PC-3 (cell line): ENCODE data around the gene GAA. TPM values are rescaled to one million over a fixed set of nuclear protein-coding genes. Genes with fewer than 3 reads are reported as not detected.

Source experiments
- ATAC-seq: fragments of 200-7000 bp; cut with Tn5 transposase; 2 replicates; pipeline ENCODE4 v1.9.1; 2020; ENCODE audit warnings: mild to moderate bottlenecking, moderate library complexity
- BruUV-seq: library from RNA; stranded (reverse); fragments of 400-500 nt; replicated peaks from 2 replicates; lab custom pipeline; 2021; lab: Mats Ljungman, UMichigan
- CTCF ChIA-PET: fragments of 300-600 bp; sonication (Branson Sonifier 250); formaldehyde crosslinking; loops from one replicate; lab custom pipeline; 2022; ENCODE audit warnings: antibody characterized with exemption; lab: Charles Lee
- POLR2A ChIA-PET: fragments of 300-600 bp; sonication (Branson Sonifier 250); formaldehyde crosslinking; loops from one replicate; lab custom pipeline; 2022; ENCODE audit warnings: antibody characterized with exemption; ENCODE audit not compliant: unreplicated experiment; lab: Charles Lee
- DNase-seq: peaks from one replicate; pipeline ENCODE4 v3.0.0-alpha.2; 2015
- H2AFZ ChIP-seq: fragments of 300-600 bp; sonication (generic); 2 replicates; pipeline ENCODE4 v1.6.0; 2016; ENCODE audit warnings: antibody characterized with exemption, low read length
- H3F3A ChIP-seq: fragments of 300-600 bp; sonication (generic); one replicate; pipeline ENCODE4 v1.6.0; 2017; ENCODE audit warnings: antibody characterized with exemption, low read length, control low read depth, mild to moderate bottlenecking; ENCODE audit not compliant: unreplicated experiment
- H3K27ac ChIP-seq: fragments of 300-600 bp; sonication (generic); 2 replicates; pipeline ENCODE4 v1.5.1; 2016; ENCODE audit warnings: mild to moderate bottlenecking, low read length
- H3K27me3 ChIP-seq: fragments of 300-600 bp; sonication (generic); 2 replicates; pipeline ENCODE4 v1.6.1; 2016; ENCODE audit warnings: low read length, mixed read lengths
- H3K36me3 ChIP-seq: fragments of 300-600 bp; sonication (generic); 2 replicates; pipeline ENCODE4 v1.6.1; 2016; ENCODE audit warnings: low read depth, mixed run types, low read length, mixed read lengths
- H3K4me1 ChIP-seq: fragments of 300-600 bp; sonication (generic); 2 replicates; pipeline ENCODE4 v1.5.1; 2016; ENCODE audit warnings: low read length; ENCODE audit not compliant: insufficient read depth
- H3K4me2 ChIP-seq: fragments of 300-600 bp; sonication (generic); 2 replicates; pipeline ENCODE4 v1.6.0; 2016; ENCODE audit warnings: low read length
- H3K4me3 ChIP-seq: fragments of 300-600 bp; sonication (generic); 2 replicates; pipeline ENCODE4 v1.5.1; 2016; ENCODE audit warnings: mild to moderate bottlenecking, low read length, mixed read lengths
- H3K79me2 ChIP-seq: fragments of 300-600 bp; sonication (generic); 2 replicates; pipeline ENCODE4 v1.6.1; 2017; ENCODE audit warnings: low read length, mixed read lengths
- H3K9ac ChIP-seq: fragments of 300-600 bp; sonication (generic); 2 replicates; pipeline ENCODE4 v1.6.0; 2016; ENCODE audit warnings: mild to moderate bottlenecking, low read length
- H3K9me2 ChIP-seq: fragments of 300-600 bp; sonication (generic); replicated peaks from 2 replicates; pipeline ENCODE4 v1.6.1; 2016; ENCODE audit warnings: mixed run types, low read length, mixed read lengths
- H3K9me3 ChIP-seq: fragments of 300-600 bp; sonication (generic); 2 replicates; pipeline ENCODE4 v1.6.1; 2016; ENCODE audit warnings: low read length, mixed read lengths
- H4K20me1 ChIP-seq: fragments of 300-600 bp; sonication (generic); 2 replicates; pipeline ENCODE4 v1.6.1; 2016; ENCODE audit warnings: low read length, mixed read lengths
- EZH2 ChIP-seq: fragments of 300-600 bp; sonication (generic); IDR thresholded peaks from one replicate; pipeline ENCODE4 v1.6.1; 2017; ENCODE audit warnings: antibody characterized with exemption, mild to moderate bottlenecking, low read length; ENCODE audit not compliant: unreplicated experiment
- EZH2phosphoT487 ChIP-seq: fragments of 300-600 bp; sonication (generic); IDR thresholded peaks from 2 replicates; pipeline ENCODE4 v1.6.1; 2018; ENCODE audit warnings: mild to moderate bottlenecking, antibody characterized with exemption, low read length, borderline replicate concordance
- intact Hi-C: fragments of 100-400 bp; cut with micrococcal nuclease; formaldehyde crosslinking; loops from 2 replicates; pipeline ENCODE4 v1.9.0; 2023
- total RNA-seq: library from RNA; depleted of rRNA; stranded (reverse); fragments of >200 nt; gene quantifications from 2 replicates; pipeline ENCODE4 v1.2.3, GENCODE V29; 2014
- TF ChIP-seq, protein P1 (sequence below): fragments of 300-600 bp; sonication (generic); conservative IDR thresholded peaks from 2 replicates; pipeline ENCODE4 v1.5.1; 2017; ENCODE audit warnings: antibody characterized with exemption, low read depth, mild to moderate bottlenecking, low read length

Gene GAA
- total RNA-seq, 1 experiment from 2014 or later: 76.2 TPM

- DNase-seq (no peak), ATAC-seq (no peak)
- H3K79me2 ChIP-seq: no peaks in the 10 kb centered on the region
- H3K4me2 ChIP-seq: no peak overlapping the region
- no peaks in the 10 kb centered on the region for H3K4me1 ChIP-seq
- H3K4me3 ChIP-seq: no peak overlapping the region
- BruUV-seq: no TSS peak
- H3K9ac ChIP-seq: no peak overlapping the region
- H3K36me3 ChIP-seq: no peaks in the 10 kb centered on the region
- POLR2A ChIA-PET: no interaction called here
- intact Hi-C loops: no loop called here
- H2AFZ ChIP-seq: no peak overlapping the region
- H3K9me2 ChIP-seq: no peaks in the 10 kb centered on the region
- CTCF ChIA-PET: no interaction called here
- H3K27ac ChIP-seq: no peak overlapping the region
- TF ChIP-seq, protein P1, sequence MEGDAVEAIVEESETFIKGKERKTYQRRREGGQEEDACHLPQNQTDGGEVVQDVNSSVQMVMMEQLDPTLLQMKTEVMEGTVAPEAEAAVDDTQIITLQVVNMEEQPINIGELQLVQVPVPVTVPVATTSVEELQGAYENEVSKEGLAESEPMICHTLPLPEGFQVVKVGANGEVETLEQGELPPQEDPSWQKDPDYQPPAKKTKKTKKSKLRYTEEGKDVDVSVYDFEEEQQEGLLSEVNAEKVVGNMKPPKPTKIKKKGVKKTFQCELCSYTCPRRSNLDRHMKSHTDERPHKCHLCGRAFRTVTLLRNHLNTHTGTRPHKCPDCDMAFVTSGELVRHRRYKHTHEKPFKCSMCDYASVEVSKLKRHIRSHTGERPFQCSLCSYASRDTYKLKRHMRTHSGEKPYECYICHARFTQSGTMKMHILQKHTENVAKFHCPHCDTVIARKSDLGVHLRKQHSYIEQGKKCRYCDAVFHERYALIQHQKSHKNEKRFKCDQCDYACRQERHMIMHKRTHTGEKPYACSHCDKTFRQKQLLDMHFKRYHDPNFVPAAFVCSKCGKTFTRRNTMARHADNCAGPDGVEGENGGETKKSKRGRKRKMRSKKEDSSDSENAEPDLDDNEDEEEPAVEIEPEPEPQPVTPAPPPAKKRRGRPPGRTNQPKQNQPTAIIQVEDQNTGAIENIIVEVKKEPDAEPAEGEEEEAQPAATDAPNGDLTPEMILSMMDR: no peak
- TF ChIP-seq EZH2phosphoT487 (no peak), EZH2 (no peak)
- H3K27me3 ChIP-seq: no peaks in the 10 kb centered on the region
- no peaks in the 10 kb centered on the region for H3F3A ChIP-seq
- no peaks in the 10 kb centered on the region for H4K20me1 ChIP-seq
- no peaks in the 10 kb centered on the region for H3K9me3 ChIP-seq
These were observed 62.8 kb downstream of the GAA start for GRCh38 chr17:80164185-80164584.

DNA sequence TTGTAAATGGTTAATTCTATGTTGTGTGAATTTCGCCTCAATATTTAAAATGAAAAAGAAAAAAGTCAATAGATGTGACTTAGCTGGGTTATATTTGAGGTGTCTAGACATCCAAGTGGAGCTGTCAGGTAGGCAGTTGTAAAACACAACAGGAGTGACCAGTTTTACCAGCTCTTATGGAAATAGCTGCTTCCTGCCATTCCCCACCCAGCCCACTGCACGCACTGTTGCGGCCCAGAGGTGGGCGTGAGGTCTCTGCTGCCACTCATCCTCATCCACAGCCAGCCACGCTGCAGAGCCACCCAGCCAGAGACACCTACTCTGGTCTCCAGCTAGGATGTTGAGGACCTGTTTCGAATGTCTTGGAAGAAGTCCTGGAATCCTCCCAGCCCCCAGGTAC, 65.1 kb downstream of the GAA start:
- TF ChIP-seq EZH2phosphoT487 (no peak), EZH2 (no peak)
- TF ChIP-seq, protein P1: no peak
- no peak overlapping the region for H2AFZ ChIP-seq
- BruUV-seq: no TSS peak
- H3K4me2 ChIP-seq: no peak overlapping the region
- ChIA-PET POLR2A (no interaction called here), CTCF (no interaction called here)
- H3F3A ChIP-seq: no peaks in the 10 kb centered on the region
- no peaks in the 10 kb centered on the region for H3K79me2 ChIP-seq
- no peak overlapping the region for H3K9ac ChIP-seq
- H3K9me2 ChIP-seq: no peaks in the 10 kb centered on the region
- no peaks in the 10 kb centered on the region for H3K27me3 ChIP-seq
- no peaks in the 10 kb centered on the region for H3K9me3 ChIP-seq
- DNase-seq: peak; percentile 51
- peak; percentile 14; the same call in 1 of the 2 replicates for ATAC-seq
- no peaks in the 10 kb centered on the region for H3K36me3 ChIP-seq
- no peak overlapping the region for H3K4me3 ChIP-seq
- intact Hi-C loops: no loop called here
- H3K4me1 ChIP-seq: peaks cover 10% of the 10 kb centered on the region
- H3K27ac ChIP-seq: no peak overlapping the region
- no peaks in the 10 kb centered on the region for H4K20me1 ChIP-seq

DNA sequence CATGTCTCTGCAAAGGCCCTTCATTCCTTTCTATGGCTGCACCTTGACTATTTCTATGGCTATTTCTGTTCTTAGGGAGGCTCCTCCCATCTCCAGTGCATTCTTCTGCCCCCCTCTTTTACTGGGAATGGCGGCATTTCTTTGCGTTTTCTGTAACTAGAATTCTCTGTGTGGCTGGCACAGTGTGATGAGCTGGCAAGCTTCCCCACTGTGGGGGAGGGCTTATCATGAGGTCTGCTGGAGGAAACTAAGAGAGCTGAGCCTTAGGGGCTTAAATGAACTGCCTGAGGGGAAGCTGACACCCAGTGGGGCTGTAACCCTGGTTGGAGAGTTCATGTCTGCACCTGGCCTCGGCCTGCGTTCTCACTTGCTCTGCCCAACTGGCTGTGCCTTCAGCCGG, 67.0 kb downstream of the GAA start:
- CTCF ChIA-PET: no interaction called here
- POLR2A ChIA-PET: no interaction called here
- intact Hi-C loops: no loop called here

More for the DNA sequence above, 67.0 kb downstream of the GAA start:
- no peak for ATAC-seq
- Histone ChIP-seq H3K79me2 (no peaks in the 10 kb centered on the region), H3K9ac (no peak overlapping the region), H3F3A (no peaks in the 10 kb centered on the region), H2AFZ (no peak overlapping the region), H3K27me3 (no peaks in the 10 kb centered on the region), H3K4me2 (no peak overlapping the region), H3K4me3 (no peak overlapping the region), H3K9me3 (no peaks in the 10 kb centered on the region), H4K20me1 (no peaks in the 10 kb centered on the region), H3K4me1 (peaks cover 10% of the 10 kb centered on the region), H3K36me3 (no peaks in the 10 kb centered on the region), H3K27ac (no peak overlapping the region), H3K9me2 (no peaks in the 10 kb centered on the region)
- no peak for DNase-seq
- TF ChIP-seq EZH2: no peak
- TF ChIP-seq EZH2phosphoT487: no peak
- TF ChIP-seq, protein P1: no peak
- BruUV-seq: no TSS peak
